HPDE6-E6E7 (cell line): Measurements from ENCODE around the gene APPL2.
A peak's percentile ranks its signal among the peaks of the same experiment; 100 is the strongest.

Experiments used
- DNase-seq: peaks from one replicate; pipeline ENCODE4 v3.0.0; 2011; ENCODE audit warnings: missing footprints; ENCODE audit errors: extremely low spot score

The APPL2 gene

GRCh38 chr12:105235732-105236476 lies at the start of gene APPL2:
Gene APPL2 (minus strand): TSS chr12:105236174. CDS start chr12:105236012, 162 bp downstream.
- peak; percentile 95 for DNase-seq

- no peak for DNase-seq
These were observed 49.4 kb upstream of the APPL2 start for GRCh38 chr12:105285378-105285777.

- no peak for DNase-seq
These were observed 45.7 kb upstream of the APPL2 start for GRCh38 chr12:105281694-105282049.

GRCh38 chr12:105280966-105281693 lies 45.2 kb upstream of the APPL2 start:
- DNase-seq = no peak

GRCh38 chr12:105279460-105280056 lies 43.6 kb upstream of the APPL2 start:
- DNase-seq = no peak

GRCh38 chr12:105278043-105278697 lies 42.2 kb upstream of the APPL2 start:
- no peak for DNase-seq

- no peak for DNase-seq
These were observed 40.2 kb upstream of the APPL2 start for GRCh38 chr12:105275997-105276733.

GRCh38 chr12:105274571-105274970 lies 38.6 kb upstream of the APPL2 start:
- DNase-seq = no peak

- peak; percentile 31 for DNase-seq
These were observed 37.6 kb upstream of the APPL2 start for GRCh38 chr12:105273601-105274000.

GRCh38 chr12:105272814-105273416 lies 36.9 kb upstream of the APPL2 start:
- DNase-seq = peak; percentile 22

GRCh38 chr12:105272152-105272551 lies 36.2 kb upstream of the APPL2 start:
- DNase-seq = no peak

GRCh38 chr12:105271364-105271763 lies 35.4 kb upstream of the APPL2 start:
- no peak for DNase-seq

- DNase-seq = no peak
These were observed 34.8 kb upstream of the APPL2 start for GRCh38 chr12:105270671-105271255.

GRCh38 chr12:105267711-105268110 lies 31.7 kb upstream of the APPL2 start:
- DNase-seq = no peak

GRCh38 chr12:105264771-105265170 lies 28.8 kb upstream of the APPL2 start:
- no peak for DNase-seq

GRCh38 chr12:105262461-105263184 lies 26.6 kb upstream of the APPL2 start:
- no peak for DNase-seq

GRCh38 chr12:105261010-105261409 lies 25.0 kb upstream of the APPL2 start:
- DNase-seq = no peak

- DNase-seq = no peak
These were observed 23.3 kb upstream of the APPL2 start for GRCh38 chr12:105259226-105259625.

GRCh38 chr12:105257321-105257728 lies 21.4 kb upstream of the APPL2 start:
- no peak for DNase-seq

- DNase-seq = no peak
These were observed 20.9 kb upstream of the APPL2 start for GRCh38 chr12:105256921-105257320.
